Erythroblast (primary cell): Measurements from ENCODE around the gene TTC13.

Source experiments
- GATA1 ChIP-seq: IDR thresholded peaks from 2 replicates; pipeline ENCODE4 v1.6.1; 2011; ENCODE audit warnings: low read depth, mild to moderate bottlenecking, control low read depth, low read length, moderate library complexity
- POLR2A ChIP-seq: IDR thresholded peaks from 2 replicates; pipeline ENCODE4 v1.6.1; 2011; ENCODE audit warnings: mild to moderate bottlenecking, low read length

DNA sequence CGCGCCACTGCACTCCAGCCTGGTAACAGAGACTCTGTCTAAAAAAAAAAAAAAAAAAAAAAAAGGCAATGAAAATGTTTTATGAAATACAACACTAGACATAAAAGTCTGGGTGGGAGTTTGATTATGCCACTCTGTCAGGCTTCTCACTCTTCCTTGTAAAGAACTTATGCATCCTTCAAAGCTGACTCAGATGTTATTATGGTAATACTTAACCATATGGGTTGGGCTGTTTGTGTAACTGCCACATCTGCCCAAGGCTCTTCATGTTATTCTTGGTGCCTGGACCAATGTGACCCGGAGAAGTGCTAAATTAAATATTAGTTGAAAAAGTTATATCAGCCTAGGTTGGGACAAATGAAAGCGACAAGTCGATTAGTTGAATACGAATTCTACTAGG, 37.6 kb upstream of the TTC13 start:
- no peak for TF ChIP-seq POLR2A
- TF ChIP-seq GATA1: no peak
